Measurements from ENCODE around the gene PARVB. TPM values are rescaled to one million over a fixed set of nuclear protein-coding genes. Genes with fewer than 3 reads are reported as not detected.

PARVB gene
- total and polyA plus RNA-seq, 12 donors = 46.7 to 201 (median 91.2) TPM

DNA sequence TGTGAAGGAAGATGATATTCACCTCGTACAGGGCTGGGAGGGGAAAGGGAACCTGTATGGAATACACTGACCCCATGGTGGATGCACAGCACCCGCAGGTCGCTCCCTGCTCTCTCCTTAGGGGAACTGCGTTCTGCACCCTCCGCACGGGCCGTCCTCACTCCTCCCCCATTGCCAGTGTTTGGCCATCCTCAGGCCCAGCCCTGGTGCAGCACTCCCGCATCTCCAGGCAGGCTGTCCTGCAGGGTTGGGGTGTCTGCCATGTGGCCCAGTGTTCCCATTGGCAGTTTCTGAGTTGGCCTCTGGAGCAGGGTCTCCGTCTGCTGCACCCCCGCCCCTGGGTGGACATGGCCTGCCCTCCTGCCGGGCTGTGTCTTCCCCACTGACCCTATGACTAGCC, 137.6 kb downstream of the PARVB start:
- peaks cover 0 to 89% (median 12%) of the 10 kb centered on the region in 9 donors for H3K36me3 ChIP-seq
- no peak for ATAC-seq
- no peak for DNase-seq
- intact Hi-C loops (cut with DNase I) = no loop called here
- no peaks in the 10 kb centered on the region for H3K27me3 ChIP-seq
- TF ChIP-seq CTCF (IDR thresholded peaks at IDR 0.05) = no peak
- no peak overlapping the region for H3K27ac ChIP-seq
- H3K4me1 ChIP-seq = peaks cover 0 to 7% (median 0%) of the 10 kb centered on the region in 9 donors
- H3K9me3 ChIP-seq = no peaks in the 10 kb centered on the region
- H3K4me3 ChIP-seq = no peak overlapping the region
- 95 to 96% methylated on average over 11 of the region's 11 CpGs for WGBS, 2 donors

DNA sequence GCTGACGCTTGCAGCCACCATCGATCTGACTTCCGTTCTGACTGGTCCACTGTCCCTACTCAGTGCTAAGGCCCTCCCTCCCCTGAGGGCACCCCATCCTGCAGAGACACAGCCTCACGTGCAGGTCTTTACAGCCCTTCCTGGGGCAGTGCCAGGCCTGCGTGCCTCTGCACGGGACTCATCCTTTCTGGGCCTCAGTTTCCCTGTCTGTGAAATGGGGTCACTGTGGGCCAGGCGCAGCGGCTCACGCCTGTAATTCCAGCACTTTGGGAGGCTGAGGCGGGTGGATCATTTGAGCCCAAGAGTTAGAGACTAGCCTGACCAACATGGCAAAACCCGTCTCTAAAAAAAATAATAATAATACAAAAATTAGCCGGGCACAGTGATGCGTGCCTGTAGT, 138.9 kb downstream of the PARVB start:
- no peaks in the 10 kb centered on the region for H3K9me3 ChIP-seq
- ATAC-seq (no peak), DNase-seq (no peak)
- WGBS, 2 donors = 97% methylated on average over 13 of the region's 13 CpGs
- no peak overlapping the region for H3K4me3 ChIP-seq
- peaks cover 0 to 7% (median 0%) of the 10 kb centered on the region in 9 donors for H3K4me1 ChIP-seq
- intact Hi-C loops (cut with DNase I) = no loop called here
- no peak overlapping the region for H3K27ac ChIP-seq
- no peak for TF ChIP-seq CTCF (IDR thresholded peaks at IDR 0.05)
- H3K27me3 ChIP-seq = no peaks in the 10 kb centered on the region
- H3K36me3 ChIP-seq = peaks cover 0 to 79% (median 2%) of the 10 kb centered on the region in 9 donors

- no peak overlapping the region for H3K4me3 ChIP-seq
- no peak overlapping the region for H3K27ac ChIP-seq
- H3K27me3 ChIP-seq = no peaks in the 10 kb centered on the region
- intact Hi-C loops (cut with DNase I) = no loop called here
- ATAC-seq = no peak
- no peaks in the 10 kb centered on the region for H3K9me3 ChIP-seq
- H3K4me1 ChIP-seq = peaks cover 0 to 7% (median 0%) of the 10 kb centered on the region in 9 donors
- DNase-seq = no peak
- no peak for TF ChIP-seq CTCF (IDR thresholded peaks at IDR 0.05)
- peaks cover 0 to 76% (median 0%) of the 10 kb centered on the region in 9 donors for H3K36me3 ChIP-seq
- 91 to 92% methylated on average over 18 of the region's 18 CpGs for WGBS, 2 donors
These were observed 139.4 kb downstream of the PARVB start for GRCh38 chr22:44163536-44163935.

- Histone ChIP-seq H3K27ac (no peak overlapping the region), H3K36me3 (peaks cover 0 to 76% (median 0%) of the 10 kb centered on the region in 9 donors), H3K4me3 (no peak overlapping the region), H3K9me3 (no peaks in the 10 kb centered on the region), H3K4me1 (peaks cover 0 to 7% (median 0%) of the 10 kb centered on the region in 9 donors), H3K27me3 (no peaks in the 10 kb centered on the region)
- intact Hi-C loops (cut with DNase I) = no loop called here
- ATAC-seq (no peak), DNase-seq (no peak)
- no peak for TF ChIP-seq CTCF (IDR thresholded peaks at IDR 0.05)
- WGBS, 2 donors = 77 to 88% methylated on average over 11 of the region's 11 CpGs
These were observed 139.9 kb downstream of the PARVB start for GRCh38 chr22:44164031-44164430.

All from heart right ventricle (tissue), 16 donors.